Common myeloid progenitor, CD34-positive (primary cell): ENCODE measurements around the gene MICAL3.
A peak's percentile ranks its signal among the peaks of the same experiment; 100 is the strongest.

Source experiments
- CTCF ChIA-PET: fragments of 350-600 bp; sonication (Branson Sonifier 250); formaldehyde crosslinking; loops from one replicate; lab custom pipeline; 2021; ENCODE audit warnings: antibody characterized with exemption; lab: Charles Lee
- POLR2A ChIA-PET: fragments of 350-600 bp; sonication (Branson Sonifier 250); formaldehyde crosslinking; loops from one replicate; lab custom pipeline; 2021; ENCODE audit warnings: antibody characterized with exemption; lab: Charles Lee
- DNase-seq, 3 donors: peaks; one replicate each; pipeline versions ENCODE4 v3.0.0 to v3.0.0-alpha.2; 2013
- H3K27ac ChIP-seq, 2 experiments: 1 replicate in 1 of 2; 2 replicates in 1 of 2; pipeline ENCODE4 v1.7.0; 2013; ENCODE audit warnings: inconsistent platforms in 2 of 2, low read length in 2 of 2, mild to moderate bottlenecking in 2 of 2, low read depth in 1 of 2, moderate library complexity in 1 of 2; ENCODE audit not compliant: severe bottlenecking in 2 of 2, insufficient read depth in 1 of 2, poor library complexity in 1 of 2
- H3K27me3 ChIP-seq, 5 experiments: replicated peaks in 2 of 5; 1 replicate in 3 of 5; 2 replicates in 2 of 5; pipeline versions ENCODE4 v1.6.1 to v1.7.0; 2013; ENCODE audit warnings: low read length in 4 of 5, mild to moderate bottlenecking in 2 of 5, moderate library complexity in 2 of 5, inconsistent platforms in 1 of 5; ENCODE audit not compliant: insufficient read depth in 5 of 5, control insufficient read depth in 4 of 5
- H3K36me3 ChIP-seq, 4 experiments: 1 replicate in 2 of 4; 2 replicates in 2 of 4; pipeline versions ENCODE4 v1.6.1 to v1.7.0; 2013; ENCODE audit warnings: low read length in 3 of 4, control low read depth in 1 of 4, mild to moderate bottlenecking in 1 of 4; ENCODE audit not compliant: control insufficient read depth in 4 of 4, insufficient read depth in 4 of 4
- H3K4me1 ChIP-seq, 4 experiments: 1 replicate in 3 of 4; 2 replicates in 1 of 4; pipeline versions ENCODE4 v1.6.1 to v1.7.1; 2013; ENCODE audit warnings: low read length in 3 of 4, mild to moderate bottlenecking in 3 of 4, control low read depth in 1 of 4, inconsistent platforms in 1 of 4, moderate library complexity in 1 of 4; ENCODE audit not compliant: control insufficient read depth in 4 of 4, insufficient read depth in 4 of 4; ENCODE audit errors: control extremely low read depth in 1 of 4
- H3K4me3 ChIP-seq, 7 experiments: 1 replicate in 4 of 7; 2 replicates in 3 of 7; pipeline versions ENCODE4 v1.5.1 to v1.7.0; 2013; ENCODE audit warnings: mild to moderate bottlenecking in 7 of 7, low read length in 6 of 7, moderate library complexity in 6 of 7, inconsistent platforms in 2 of 7, low read depth in 2 of 7, control low read depth in 1 of 7; ENCODE audit not compliant: insufficient read depth in 4 of 7, control insufficient read depth in 1 of 7; ENCODE audit errors: extremely low read depth in 1 of 7
- H3K9me3 ChIP-seq, 5 experiments: 1 replicate in 4 of 5; 2 replicates in 1 of 5; pipeline versions ENCODE4 v1.6.1 to v1.7.1; 2013; ENCODE audit warnings: low read length in 4 of 5, mild to moderate bottlenecking in 2 of 5, inconsistent platforms in 1 of 5, low read depth in 1 of 5, moderate library complexity in 1 of 5; ENCODE audit not compliant: control insufficient read depth in 4 of 5, insufficient read depth in 2 of 5; ENCODE audit errors: control extremely low read depth in 1 of 5
- WGBS: methylation state at CpG from one replicate; pipeline ENCODE4 v1.1.5; 2013; ENCODE audit not compliant: insufficient coverage; 5-methylcytosine and 5-hydroxymethylcytosine counted together

The MICAL3 gene

GRCh38 chr22:17861909-17862308 lies 162.5 kb downstream of the MICAL3 start:
- CTCF ChIA-PET, result interaction anchor here (1.1 kb wide), 1 partner anchor 214 kb away, joined by 3 read pairs; no protein-coding TSS in a partner anchor

GRCh38 chr22:17860220-17860965 lies 164.0 kb downstream of the MICAL3 start:
- POLR2A ChIA-PET, result no interaction called here
- Histone ChIP-seq H3K9me3 (no peaks in the 10 kb centered on the region), H3K4me3 (no peak overlapping the region), H3K27ac (no peak overlapping the region), H3K36me3 (peaks cover 0 to 34% (median 23%) of the 10 kb centered on the region in 4 experiments), H3K27me3 (no peaks in the 10 kb centered on the region), H3K4me1 (peaks cover 0 to 13% (median 10%) of the 10 kb centered on the region in 4 experiments)
- WGBS, result 97% methylated on average over 16 of the region's 23 CpGs
- no peak for DNase-seq
- CTCF ChIA-PET, result no interaction called here

More at GRCh38 chr22:17861909-17862308, 162.5 kb downstream of the MICAL3 start:
- Histone ChIP-seq H3K36me3 (peaks cover 0 to 38% (median 24%) of the 10 kb centered on the region in 4 experiments), H3K9me3 (no peaks in the 10 kb centered on the region), H3K27ac (no peak overlapping the region), H3K27me3 (no peaks in the 10 kb centered on the region), H3K4me3 (no peak overlapping the region), H3K4me1 (peaks cover 0 to 13% (median 10%) of the 10 kb centered on the region in 4 experiments)
- DNase-seq, result no peak
- POLR2A ChIA-PET, result no interaction called here
- 92% methylated on average over 5 of the region's 5 CpGs for WGBS

GRCh38 chr22:17858033-17858432 lies 166.3 kb downstream of the MICAL3 start:
- WGBS, result 97% methylated on average over 10 of the region's 11 CpGs
- Histone ChIP-seq H3K27me3 (no peaks in the 10 kb centered on the region), H3K27ac (no peak overlapping the region), H3K4me1 (peaks cover 0 to 7% (median 6%) of the 10 kb centered on the region in 4 experiments), H3K36me3 (peaks cover 0 to 29% (median 14%) of the 10 kb centered on the region in 4 experiments), H3K4me3 (no peak overlapping the region), H3K9me3 (no peaks in the 10 kb centered on the region)
- DNase-seq, result no peak
- ChIA-PET CTCF (no interaction called here), POLR2A (no interaction called here)

- DNase-seq, result no peak
- Histone ChIP-seq H3K4me3 (no peak overlapping the region), H3K4me1 (no peaks in the 10 kb centered on the region), H3K27me3 (no peaks in the 10 kb centered on the region), H3K27ac (no peak overlapping the region), H3K36me3 (peaks cover 0 to 29% (median 13%) of the 10 kb centered on the region in 4 experiments), H3K9me3 (no peaks in the 10 kb centered on the region)
- WGBS, result 98% methylated on average over 10 of the region's 13 CpGs
- POLR2A ChIA-PET, result no interaction called here
- CTCF ChIA-PET, result no interaction called here
These were observed 168.6 kb downstream of the MICAL3 start for GRCh38 chr22:17855572-17856290.

- 100% methylated on average over 1 of the region's 6 CpGs for WGBS
These were observed 171.3 kb downstream of the MICAL3 start for GRCh38 chr22:17853073-17853472.

GRCh38 chr22:17851759-17852158 lies 172.6 kb downstream of the MICAL3 start:
- no peak overlapping the region for H3K27ac ChIP-seq
- WGBS, result 98% methylated on average over 9 of the region's 14 CpGs
- no peaks in the 10 kb centered on the region for H3K9me3 ChIP-seq
- no peaks in the 10 kb centered on the region for H3K4me1 ChIP-seq
- H3K4me3 ChIP-seq, result no peak overlapping the region
- no peaks in the 10 kb centered on the region for H3K27me3 ChIP-seq
- ChIA-PET CTCF (interaction anchor here (1.1 kb wide), 1 partner anchor 23 kb away, joined by 3 read pairs; no protein-coding TSS in a partner anchor), POLR2A (no interaction called here)
- no peak for DNase-seq
- peaks cover 0 to 14% (median 7%) of the 10 kb centered on the region in 4 experiments for H3K36me3 ChIP-seq

More at GRCh38 chr22:17853073-17853472, 171.3 kb downstream of the MICAL3 start:
- ChIA-PET CTCF (no interaction called here), POLR2A (no interaction called here)
- H3K36me3 ChIP-seq, result peaks cover 0 to 20% (median 11%) of the 10 kb centered on the region in 4 experiments
- no peak overlapping the region for H3K27ac ChIP-seq
- H3K4me3 ChIP-seq, result no peak overlapping the region
- H3K27me3 ChIP-seq, result no peaks in the 10 kb centered on the region
- DNase-seq, result peak in 1 of 3 donors; percentile 31
- H3K9me3 ChIP-seq, result no peaks in the 10 kb centered on the region
- H3K4me1 ChIP-seq, result no peaks in the 10 kb centered on the region
